HG03520 (cell line): ENCODE data around the gene LIN7A.
A peak's percentile ranks its signal among the peaks of the same experiment; 100 is the strongest.

Experiments
- ATAC-seq: cut with Tn5 transposase; IDR thresholded peaks from one replicate; pipeline ENCODE4 v1.9.1; 2021; ENCODE audit warnings: mild to moderate bottlenecking, moderate library complexity; ENCODE audit not compliant: unreplicated experiment

The LIN7A gene, protein sequence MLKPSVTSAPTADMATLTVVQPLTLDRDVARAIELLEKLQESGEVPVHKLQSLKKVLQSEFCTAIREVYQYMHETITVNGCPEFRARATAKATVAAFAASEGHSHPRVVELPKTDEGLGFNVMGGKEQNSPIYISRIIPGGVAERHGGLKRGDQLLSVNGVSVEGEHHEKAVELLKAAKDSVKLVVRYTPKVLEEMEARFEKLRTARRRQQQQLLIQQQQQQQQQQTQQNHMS

DNA sequence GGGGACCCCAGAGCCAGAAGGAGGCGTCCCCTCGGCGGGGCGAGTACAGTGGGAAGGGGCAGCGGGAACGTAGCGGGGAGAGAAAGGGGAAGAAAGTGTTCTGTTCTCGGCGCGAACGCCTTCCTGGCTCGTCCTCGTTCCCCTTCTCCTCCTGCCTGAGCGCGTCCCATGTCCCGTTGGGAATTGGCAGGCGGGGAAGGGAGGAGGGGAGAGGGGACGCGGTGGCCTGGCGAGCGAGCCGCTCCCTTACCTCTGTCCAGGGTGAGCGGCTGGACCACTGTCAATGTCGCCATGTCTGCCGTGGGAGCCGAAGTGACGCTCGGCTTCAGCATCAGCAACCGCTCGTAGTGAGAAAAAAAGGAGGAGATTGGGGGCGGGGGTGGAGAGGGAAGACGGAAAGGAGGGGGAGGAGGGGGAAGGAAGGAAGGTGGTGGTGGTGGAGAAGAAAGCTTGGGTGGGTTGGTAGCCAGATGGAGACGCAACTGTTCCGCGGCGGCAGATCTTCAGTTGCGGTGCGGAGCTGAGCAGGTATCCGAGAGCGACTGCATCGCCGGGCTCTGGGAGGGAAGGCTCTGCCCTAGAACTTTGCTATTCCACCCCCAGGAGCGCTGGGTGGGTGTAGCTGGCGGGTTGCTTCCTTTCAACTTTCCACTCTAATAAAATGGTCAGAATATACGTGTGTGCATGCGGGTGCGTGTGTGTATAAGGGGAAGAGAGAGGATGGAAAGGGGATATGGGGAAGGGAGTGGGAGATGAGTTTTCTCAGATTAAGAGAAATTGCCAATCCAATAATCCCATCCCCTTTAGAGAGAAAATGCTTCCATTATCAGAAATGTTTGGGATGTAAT lies at the start of gene LIN7A:
LIN7A (minus strand) TSS at position 544 of the 848 bp plus-strand sequence; CDS start at position 332, 212 bp downstream.
- peak; percentile 20 for ATAC-seq

- ATAC-seq: no peak
These were observed 48.5 kb upstream of the LIN7A start for GRCh38 chr12:80986224-80986623.

- no peak for ATAC-seq
These were observed 42.1 kb upstream of the LIN7A start for GRCh38 chr12:80979816-80980215.

- ATAC-seq: no peak
These were observed 41.5 kb upstream of the LIN7A start for GRCh38 chr12:80979251-80979650.

GRCh38 chr12:80977346-80977745 lies 39.6 kb upstream of the LIN7A start:
- ATAC-seq: no peak

GRCh38 chr12:80968326-80968725 lies 30.6 kb upstream of the LIN7A start:
- ATAC-seq: no peak

- no peak for ATAC-seq
These were observed 29.8 kb upstream of the LIN7A start for GRCh38 chr12:80967565-80967964.

DNA sequence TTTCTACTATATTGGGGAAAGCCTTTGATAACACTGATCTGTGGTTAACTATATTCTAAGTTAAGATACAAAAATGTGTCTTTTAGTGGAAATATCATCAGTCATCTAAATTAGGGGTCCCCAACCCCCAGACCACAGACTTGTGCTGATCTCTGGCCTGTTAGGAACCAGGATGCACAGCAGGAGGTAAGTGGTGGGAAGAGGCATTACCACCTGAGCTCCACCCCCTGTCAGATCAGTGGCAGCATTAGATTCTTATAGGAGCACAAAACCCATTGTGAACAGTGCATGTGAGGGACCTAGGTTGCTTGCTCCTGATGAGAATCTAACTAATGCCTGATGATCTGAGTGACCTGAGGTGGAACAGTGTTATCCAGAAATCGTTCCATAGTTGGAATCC lies 28.3 kb upstream of the LIN7A start:
- no peak for ATAC-seq

GRCh38 chr12:80958162-80958561 lies 20.4 kb upstream of the LIN7A start:
- ATAC-seq: no peak

GRCh38 chr12:80954857-80955520 lies 17.3 kb upstream of the LIN7A start:
- no peak for ATAC-seq

- ATAC-seq: no peak
These were observed 14.7 kb upstream of the LIN7A start for GRCh38 chr12:80952443-80952842.

- no peak for ATAC-seq
These were observed 8.9 kb upstream of the LIN7A start for GRCh38 chr12:80946591-80946990.

DNA sequence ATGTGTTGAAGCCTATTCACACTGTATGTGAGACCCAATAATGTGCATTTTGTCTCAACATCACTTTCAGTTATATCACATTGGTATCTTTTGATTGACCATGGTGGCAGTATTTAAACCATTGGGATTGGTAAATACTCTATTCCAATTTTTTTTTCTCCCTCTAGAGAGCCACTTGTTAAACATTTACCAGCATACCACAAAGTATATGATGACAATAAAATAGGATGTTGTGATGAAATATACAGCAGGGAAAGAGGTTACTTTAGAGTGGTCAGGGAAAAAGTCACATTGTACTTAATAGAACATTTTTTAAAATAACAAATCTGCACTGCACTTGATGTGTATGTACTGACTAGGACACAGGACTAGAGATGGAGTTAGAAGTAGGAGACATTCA lies 5.6 kb upstream of the LIN7A start:
- ATAC-seq: no peak

GRCh38 chr12:80941916-80942315 lies 4.2 kb upstream of the LIN7A start:
- no peak for ATAC-seq

DNA sequence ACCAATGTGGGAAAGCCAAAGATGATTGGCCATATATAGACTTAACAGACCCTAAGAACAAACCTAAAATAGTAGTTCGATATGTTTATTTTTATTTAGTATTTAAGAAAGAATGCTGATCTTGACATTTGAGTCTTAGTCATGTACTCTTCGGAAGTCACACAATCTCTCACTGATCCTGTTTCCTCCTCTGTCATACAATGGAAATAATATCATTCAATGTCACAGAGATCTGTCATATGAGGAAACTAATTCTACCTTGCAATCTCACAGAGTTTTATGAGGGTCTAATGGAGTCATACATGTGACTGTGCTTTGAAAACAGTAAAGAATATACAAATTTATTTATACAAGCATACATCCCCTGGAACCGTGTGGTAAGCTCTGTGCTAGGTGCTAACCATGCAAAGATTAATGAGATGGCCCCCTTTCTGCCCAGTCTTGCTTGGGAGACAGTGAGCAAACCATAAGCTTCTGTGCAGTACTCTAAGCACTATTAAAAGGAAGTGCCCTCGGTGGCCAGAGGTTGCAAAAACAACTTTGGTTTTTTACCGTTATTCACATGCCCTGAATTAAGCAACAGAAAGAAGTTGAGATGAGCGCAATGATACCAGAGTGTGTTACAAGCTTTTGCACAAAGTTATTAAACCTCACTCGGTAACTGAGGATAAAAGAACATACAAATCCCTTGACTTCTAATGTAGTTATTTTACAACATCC lies 1.7 kb upstream of the LIN7A start:
- no peak for ATAC-seq

DNA sequence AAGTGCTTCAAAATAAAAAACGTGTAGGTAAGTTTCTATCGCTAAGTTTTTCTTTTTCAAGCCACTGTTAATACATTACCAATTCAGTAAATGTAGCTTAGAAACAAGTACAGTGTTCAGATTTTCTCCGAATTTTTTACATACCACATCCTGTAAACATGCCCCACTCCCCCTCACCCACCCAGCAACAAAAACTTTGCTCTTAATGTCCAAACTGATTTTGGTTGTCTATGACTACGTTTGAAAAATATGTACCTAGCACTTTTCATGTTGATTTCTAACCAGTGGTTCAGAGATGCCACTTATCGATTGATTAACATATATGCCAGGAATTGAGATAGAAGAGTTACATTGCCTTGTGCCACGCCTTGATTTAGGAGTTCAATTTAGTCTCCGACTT lies 663 bp upstream of the LIN7A start:
- no peak for ATAC-seq

DNA sequence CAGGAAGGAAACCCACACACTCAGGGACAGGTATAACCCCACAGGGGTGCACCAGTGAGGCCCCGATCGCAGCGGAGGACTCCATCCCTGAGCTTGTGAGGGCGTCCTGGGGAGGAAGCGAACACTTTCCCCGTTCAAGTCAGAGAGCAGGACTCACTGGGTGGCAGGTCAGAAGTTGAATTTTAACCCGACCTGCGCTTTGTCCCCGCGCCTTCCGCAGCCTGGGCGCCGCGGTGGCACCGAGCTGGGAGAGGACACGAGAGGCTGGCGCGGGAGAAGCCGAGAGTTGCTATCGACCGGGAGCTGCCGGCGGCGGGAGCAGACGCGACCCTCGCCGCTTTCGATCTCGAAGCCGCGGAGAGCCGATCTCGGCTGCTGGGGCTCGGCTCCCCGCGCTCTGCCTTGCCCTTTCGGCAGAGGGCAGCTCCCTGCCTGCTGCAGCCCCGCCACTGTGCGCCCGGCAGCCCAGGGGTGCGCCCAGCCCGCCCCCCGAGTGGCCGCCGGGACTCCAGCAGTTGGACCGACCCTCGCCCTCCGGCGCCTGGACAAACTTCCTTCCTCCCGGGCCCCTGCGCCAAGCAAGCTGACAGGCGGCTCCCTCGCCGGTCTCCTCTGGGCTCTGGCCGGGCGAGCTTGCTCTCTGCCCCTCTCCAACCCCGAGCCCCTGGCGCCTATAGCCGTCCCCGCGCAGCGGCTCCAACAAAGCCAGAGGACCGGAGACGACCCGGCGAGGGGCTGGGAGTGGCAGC lies 918 bp downstream of the LIN7A start:
- peak; percentile 54 for ATAC-seq

GRCh38 chr12:80936353-80936641 lies 1.4 kb downstream of the LIN7A start:
- ATAC-seq: no peak

DNA sequence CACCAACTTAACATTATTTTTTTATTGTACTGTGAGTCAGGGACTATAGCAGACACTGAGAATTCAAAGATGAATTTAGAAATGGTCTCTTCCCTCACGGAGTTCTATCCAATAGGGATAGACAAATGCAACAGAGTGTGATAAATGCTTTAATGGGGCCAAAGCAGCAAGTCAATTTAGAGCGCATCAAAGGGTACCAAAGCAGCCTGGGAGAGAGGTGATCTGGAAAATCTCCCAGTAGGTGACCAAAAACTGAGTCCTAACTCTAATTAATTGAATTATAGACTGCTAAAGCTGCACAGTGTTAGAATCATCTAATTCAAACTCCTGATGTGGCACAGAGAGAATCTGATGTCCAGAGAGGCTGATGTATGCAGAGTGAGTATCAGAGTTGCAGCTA lies 2.6 kb downstream of the LIN7A start:
- ATAC-seq: no peak

- no peak for ATAC-seq
These were observed 11.8 kb downstream of the LIN7A start for GRCh38 chr12:80925983-80926382.

- ATAC-seq: no peak
These were observed 12.5 kb downstream of the LIN7A start for GRCh38 chr12:80925237-80925636.
